LNCAP (cell line): ENCODE measurements around the gene MYL2.

Source experiments
- TF ChIP-seq, protein P1 (sequence below): fragments of 450-650 bp; IDR thresholded peaks from 2 replicates; pipeline ENCODE4 v1.5.1; 2017; ENCODE audit warnings: mild to moderate bottlenecking

Gene MYL2, protein sequence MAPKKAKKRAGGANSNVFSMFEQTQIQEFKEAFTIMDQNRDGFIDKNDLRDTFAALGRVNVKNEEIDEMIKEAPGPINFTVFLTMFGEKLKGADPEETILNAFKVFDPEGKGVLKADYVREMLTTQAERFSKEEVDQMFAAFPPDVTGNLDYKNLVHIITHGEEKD

DNA sequence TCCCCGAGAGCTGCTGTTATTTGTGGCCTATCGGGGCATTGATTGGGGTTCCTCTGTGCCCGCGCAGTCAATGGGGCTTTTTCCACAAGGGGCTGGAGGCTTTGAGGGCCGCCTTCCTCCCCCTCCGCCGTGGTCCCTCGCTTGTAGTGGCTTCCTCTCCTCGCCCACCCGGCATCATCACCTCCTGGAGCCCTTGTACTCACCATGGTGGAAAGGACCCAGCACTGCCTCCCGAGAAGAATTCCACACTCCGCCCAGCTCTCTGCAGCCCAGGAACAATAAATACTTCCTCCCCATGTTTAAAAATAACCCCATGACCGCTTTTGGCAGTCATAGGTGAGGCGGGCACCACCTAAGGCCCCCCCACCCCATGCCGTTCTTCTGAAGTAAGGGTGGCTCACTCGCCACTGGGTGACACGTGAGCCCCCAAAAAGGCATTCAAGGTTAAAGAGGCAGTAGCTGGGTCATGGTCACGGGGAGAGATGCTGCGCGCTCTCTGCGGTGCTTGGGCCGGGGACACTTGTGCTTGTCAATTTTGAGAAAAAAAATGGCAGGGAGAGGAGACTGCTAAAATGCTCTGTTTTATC lies at the start of gene MYL2:
Gene MYL2, minus strand, starts transcription at position 256 of the 587 bp plus-strand sequence. Its CDS starts 50 bp downstream, at position 206.
- TF ChIP-seq, protein P1, sequence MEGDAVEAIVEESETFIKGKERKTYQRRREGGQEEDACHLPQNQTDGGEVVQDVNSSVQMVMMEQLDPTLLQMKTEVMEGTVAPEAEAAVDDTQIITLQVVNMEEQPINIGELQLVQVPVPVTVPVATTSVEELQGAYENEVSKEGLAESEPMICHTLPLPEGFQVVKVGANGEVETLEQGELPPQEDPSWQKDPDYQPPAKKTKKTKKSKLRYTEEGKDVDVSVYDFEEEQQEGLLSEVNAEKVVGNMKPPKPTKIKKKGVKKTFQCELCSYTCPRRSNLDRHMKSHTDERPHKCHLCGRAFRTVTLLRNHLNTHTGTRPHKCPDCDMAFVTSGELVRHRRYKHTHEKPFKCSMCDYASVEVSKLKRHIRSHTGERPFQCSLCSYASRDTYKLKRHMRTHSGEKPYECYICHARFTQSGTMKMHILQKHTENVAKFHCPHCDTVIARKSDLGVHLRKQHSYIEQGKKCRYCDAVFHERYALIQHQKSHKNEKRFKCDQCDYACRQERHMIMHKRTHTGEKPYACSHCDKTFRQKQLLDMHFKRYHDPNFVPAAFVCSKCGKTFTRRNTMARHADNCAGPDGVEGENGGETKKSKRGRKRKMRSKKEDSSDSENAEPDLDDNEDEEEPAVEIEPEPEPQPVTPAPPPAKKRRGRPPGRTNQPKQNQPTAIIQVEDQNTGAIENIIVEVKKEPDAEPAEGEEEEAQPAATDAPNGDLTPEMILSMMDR: no peak

DNA sequence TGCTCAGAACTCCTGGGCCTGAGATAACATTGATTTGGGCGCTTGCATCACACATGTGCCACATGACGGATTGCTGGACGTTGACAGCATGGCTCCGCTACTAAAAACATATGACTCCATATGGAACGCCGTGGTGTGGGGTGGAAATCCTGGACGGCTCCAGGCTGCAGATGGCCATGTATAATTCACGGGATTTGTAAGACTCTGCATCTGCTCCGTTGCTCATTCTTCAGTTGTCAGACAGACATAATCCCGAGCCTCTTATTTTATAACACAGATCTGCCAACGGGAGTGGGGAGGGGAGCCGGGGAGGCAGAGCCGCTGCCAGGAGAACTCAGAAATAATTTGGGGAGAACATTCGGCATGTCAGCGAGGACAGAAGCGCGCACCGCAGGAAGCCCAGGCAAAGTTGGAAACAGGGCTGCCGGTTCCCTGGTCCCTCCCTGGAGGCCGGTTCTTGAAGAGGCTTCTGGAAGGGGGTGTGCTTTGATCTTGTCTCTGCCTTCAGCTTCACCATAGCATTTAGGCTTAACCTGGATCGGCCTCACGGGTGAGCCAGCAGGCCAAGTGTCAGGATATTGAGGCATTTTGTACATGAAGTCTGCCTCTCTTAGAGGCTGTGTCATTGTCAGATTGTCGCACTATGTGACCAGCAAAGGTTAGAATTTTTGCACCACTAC lies 45.8 kb upstream of the MYL2 start:
- TF ChIP-seq, protein P1: no peak

DNA sequence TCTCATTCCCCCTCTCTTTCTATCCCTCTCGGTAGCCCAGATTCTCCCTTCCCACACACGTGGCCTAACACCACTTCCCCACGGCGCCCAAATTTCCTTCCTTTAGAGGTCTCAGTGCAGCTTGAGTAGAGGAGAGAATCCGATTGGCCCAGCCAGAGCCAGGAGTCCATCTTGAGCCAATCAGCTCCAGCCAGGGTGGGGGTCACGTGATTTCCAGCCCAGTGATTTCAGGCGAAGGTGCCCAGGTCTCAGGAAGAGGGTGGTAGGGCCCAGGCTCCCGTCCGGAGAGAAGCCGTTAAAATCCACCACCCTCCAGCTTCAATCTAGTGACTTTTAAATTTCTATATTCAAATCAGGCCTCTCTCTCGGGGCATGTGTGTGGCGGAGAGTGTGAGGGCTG lies 45.2 kb upstream of the MYL2 start:
- TF ChIP-seq, protein P1: no peak

DNA sequence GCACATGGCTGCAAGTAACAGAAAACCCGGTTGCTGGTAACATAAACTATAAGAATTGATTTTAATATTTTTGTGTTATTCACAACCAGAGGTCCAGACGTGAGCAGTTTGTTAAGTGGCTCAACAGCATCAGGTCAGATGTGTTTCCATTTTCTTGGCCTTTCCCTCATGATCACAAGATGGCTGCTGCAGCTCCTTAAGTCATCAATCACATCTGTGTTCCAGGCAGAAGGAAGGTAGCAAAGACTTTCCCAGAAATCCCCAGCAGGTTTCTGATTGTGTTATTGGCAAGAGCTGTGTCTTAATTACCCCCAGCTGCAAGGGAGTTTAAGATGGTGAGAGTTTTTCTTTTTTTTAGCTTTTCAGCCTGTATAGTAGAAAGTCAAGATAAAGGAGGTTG lies 40.4 kb upstream of the MYL2 start:
- TF ChIP-seq, protein P1: no peak

DNA sequence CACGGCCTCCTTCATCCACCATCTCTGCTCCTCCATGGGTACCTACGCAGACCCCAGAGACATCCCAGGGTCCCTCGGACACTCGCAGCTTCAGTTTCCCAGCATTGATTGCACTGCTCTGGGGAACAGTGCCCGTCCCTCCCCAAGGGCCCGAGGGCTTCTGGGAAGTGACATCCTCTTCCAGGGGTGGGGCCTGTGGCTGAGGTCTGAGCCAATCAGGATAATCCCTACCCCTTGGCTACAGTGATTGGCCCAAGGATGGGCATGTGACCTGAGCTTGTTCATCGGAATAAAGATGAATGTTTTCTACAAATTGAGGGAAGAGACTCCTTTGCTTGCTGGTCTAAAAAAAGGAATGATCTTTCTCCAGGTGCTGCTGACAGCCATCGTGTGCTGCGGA lies 37.3 kb upstream of the MYL2 start:
- TF ChIP-seq, protein P1: no peak

DNA sequence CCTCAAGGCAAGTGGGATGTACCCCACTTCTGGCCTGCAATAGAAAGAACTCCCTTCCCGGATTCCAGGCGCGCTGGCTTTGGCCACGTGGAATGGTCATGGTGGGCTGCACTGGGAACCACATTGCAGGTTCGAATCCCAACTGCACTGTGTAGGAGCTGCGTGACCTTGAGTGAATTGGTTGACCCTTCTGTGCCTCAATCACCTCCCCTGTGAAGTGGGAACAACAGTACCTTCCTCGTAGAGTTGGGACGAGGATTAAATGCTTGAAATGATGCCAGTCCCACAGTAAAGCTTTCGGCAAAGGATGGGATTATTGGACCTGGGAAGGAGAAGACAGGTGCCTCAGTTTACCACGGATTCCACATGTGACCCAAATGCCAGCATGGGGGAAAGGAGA lies 36.8 kb upstream of the MYL2 start:
- TF ChIP-seq, protein P1: no peak

DNA sequence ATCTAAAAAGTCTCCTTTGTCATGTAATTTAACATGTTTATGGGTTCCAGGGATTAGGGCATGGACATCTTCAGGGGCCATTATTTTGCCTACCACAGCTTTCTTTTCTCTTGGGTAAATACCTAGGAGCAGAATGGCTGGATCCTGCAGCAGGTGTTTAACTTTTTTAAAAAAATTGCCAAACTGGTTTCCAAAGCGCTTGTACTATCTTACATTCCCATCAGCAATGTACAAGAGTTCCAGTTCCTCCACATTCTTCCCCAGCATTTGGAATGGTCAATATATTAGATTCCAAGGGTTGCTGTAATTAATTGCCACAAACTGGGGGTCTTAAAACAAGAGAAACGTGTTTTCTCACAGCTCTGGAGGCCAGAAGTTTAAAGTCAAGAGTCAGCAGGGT lies 27.7 kb upstream of the MYL2 start:
- TF ChIP-seq, protein P1: no peak
